ENCODE measurements around the gene SEMG2. TPM values are rescaled to one million over a fixed set of nuclear protein-coding genes. Genes with fewer than 3 reads are reported as not detected.

Gene SEMG2
- total and polyA plus RNA-seq, 9 of the 15 experiments (the other 6 are each of a cell fraction or from before 2014, with no cell fraction given): not detected

DNA sequence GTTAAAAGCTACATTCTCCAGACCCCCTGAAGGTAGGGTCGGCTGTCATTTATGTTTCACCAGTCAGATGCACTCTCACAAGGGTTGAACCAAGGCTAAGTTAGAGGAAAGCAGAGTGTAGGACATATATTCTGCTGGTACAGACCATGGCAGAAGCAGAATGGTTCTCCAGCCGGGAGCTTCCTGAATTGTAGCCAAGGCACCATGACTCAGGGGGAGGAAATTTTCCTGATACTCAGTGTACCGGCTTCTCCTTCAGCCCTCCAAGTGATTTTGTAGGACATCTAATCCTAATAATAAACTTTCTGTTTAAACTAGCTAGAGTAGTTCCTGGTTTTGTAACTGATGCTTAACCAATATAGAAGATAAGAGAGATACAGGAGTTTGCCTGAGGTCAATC, 47.4 kb downstream of the SEMG2 start:
- FAIRE-seq (no peak), ATAC-seq (no peak), DNase-seq (ENCODE audit: extremely low read depth in 1 of 4, low spot score in 3 of 4) (no peak)
- Histone ChIP-seq H3K4me1 (replicated peaks in 1 of 2; ENCODE audit: control insufficient read depth in 2 of 2, insufficient read depth in 2 of 2, low read length in 2 of 2) (no peaks in the 10 kb centered on the region), H3K36me3 (ENCODE audit: control insufficient read depth, insufficient read depth, low read length) (no peaks in the 10 kb centered on the region), H3K4me3 (no peak overlapping the region), H3K27me3 (ENCODE audit: control insufficient read depth in 2 of 2, insufficient read depth in 2 of 2, low read length in 2 of 2) (peaks cover 6% of the 10 kb centered on the region in 2 experiments), H3K9me1 (ENCODE audit: control insufficient read depth, insufficient read depth, low read length) (no peaks in the 10 kb centered on the region), H3K9me3 (replicated peaks; ENCODE audit: control insufficient read depth, insufficient read depth, low read depth, low read length) (no peaks in the 10 kb centered on the region), H3K27ac (ENCODE audit: extremely low read depth, low read depth, low read length) (no peak overlapping the region), H3K4me2 (ENCODE audit: insufficient read depth, low read length) (no peak overlapping the region), H4K20me1 (replicated peaks; ENCODE audit: control insufficient read depth, insufficient read depth, low read length) (no peaks in the 10 kb centered on the region; the same call in 1 of the 2 replicates), H3K79me2 (ENCODE audit: control insufficient read depth, insufficient read depth, low read length) (no peaks in the 10 kb centered on the region), H3K9ac (ENCODE audit: insufficient read depth in 1 of 2, low read depth in 2 of 2, low read length in 2 of 2) (no peak overlapping the region), H2AFZ (ENCODE audit: low read depth, low read length) (no peak overlapping the region)
- no TSS peak for BruUV-seq (replicated peaks)
- POLR2A ChIA-PET: interaction anchor here (0.6 to 1.3 kb wide), 4 partner anchors 10 to 167 kb away, joined by 3 to 4 read pairs (median 3); no protein-coding TSS in a partner anchor
- in situ Hi-C loops (cut with MboI) (no loop called here), intact Hi-C loops (cut with micrococcal nuclease) (no loop called here)
- 2% methylated on average over 3 of the region's 3 CpGs for WGBS (ENCODE audit: insufficient coverage, low coverage, missing lambda C conversion rate)
- CTCF ChIA-PET (ENCODE audit: low intra/inter-chr PET ratio): no interaction called here
- no peak for TF ChIP-seq ZNF644 (tag; IDR thresholded peaks at IDR 0.05; ENCODE audit: low read depth)
- no peak for TF ChIP-seq MIER1 (IDR thresholded peaks at IDR 0.05; ENCODE audit: low read depth)
- no peak for TF ChIP-seq CC2D1A (IDR thresholded peaks at IDR 0.05)
- TF ChIP-seq, protein P1, sequence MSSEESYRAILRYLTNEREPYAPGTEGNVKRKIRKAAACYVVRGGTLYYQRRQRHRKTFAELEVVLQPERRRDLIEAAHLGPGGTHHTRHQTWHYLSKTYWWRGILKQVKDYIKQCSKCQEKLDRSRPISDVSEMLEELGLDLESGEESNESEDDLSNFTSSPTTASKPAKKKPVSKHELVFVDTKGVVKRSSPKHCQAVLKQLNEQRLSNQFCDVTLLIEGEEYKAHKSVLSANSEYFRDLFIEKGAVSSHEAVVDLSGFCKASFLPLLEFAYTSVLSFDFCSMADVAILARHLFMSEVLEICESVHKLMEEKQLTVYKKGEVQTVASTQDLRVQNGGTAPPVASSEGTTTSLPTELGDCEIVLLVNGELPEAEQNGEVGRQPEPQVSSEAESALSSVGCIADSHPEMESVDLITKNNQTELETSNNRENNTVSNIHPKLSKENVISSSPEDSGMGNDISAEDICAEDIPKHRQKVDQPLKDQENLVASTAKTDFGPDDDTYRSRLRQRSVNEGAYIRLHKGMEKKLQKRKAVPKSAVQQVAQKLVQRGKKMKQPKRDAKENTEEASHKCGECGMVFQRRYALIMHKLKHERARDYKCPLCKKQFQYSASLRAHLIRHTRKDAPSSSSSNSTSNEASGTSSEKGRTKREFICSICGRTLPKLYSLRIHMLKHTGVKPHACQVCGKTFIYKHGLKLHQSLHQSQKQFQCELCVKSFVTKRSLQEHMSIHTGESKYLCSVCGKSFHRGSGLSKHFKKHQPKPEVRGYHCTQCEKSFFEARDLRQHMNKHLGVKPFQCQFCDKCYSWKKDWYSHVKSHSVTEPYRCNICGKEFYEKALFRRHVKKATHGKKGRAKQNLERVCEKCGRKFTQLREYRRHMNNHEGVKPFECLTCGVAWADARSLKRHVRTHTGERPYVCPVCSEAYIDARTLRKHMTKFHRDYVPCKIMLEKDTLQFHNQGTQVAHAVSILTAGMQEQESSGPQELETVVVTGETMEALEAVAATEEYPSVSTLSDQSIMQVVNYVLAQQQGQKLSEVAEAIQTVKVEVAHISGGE (CRISPR knock-in tag; IDR thresholded peaks at IDR 0.05): no peak
- TF ChIP-seq OTX1 (CRISPR knock-in tag; IDR thresholded peaks at IDR 0.05): no peak
- no peak for TF ChIP-seq KLF16 (IDR thresholded peaks at IDR 0.05)
- TF ChIP-seq, protein P2, sequence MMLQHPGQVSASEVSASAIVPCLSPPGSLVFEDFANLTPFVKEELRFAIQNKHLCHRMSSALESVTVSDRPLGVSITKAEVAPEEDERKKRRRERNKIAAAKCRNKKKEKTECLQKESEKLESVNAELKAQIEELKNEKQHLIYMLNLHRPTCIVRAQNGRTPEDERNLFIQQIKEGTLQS (IDR thresholded peaks at IDR 0.05): no peak
- TF ChIP-seq, protein P2 (CRISPR knock-in tag; conservative IDR thresholded peaks at IDR 0.05): no peak
- TF ChIP-seq TAF1 (IDR thresholded peaks at IDR 0.05; ENCODE audit: control insufficient read depth, extremely low read depth, insufficient read depth, low read length, severe bottlenecking): no peak
- TF ChIP-seq NCOA2 (IDR thresholded peaks at IDR 0.05; ENCODE audit: partially characterized antibody in 2 of 2): no peak
- no peak for TF ChIP-seq TOE1 (IDR thresholded peaks at IDR 0.05; ENCODE audit: borderline replicate concordance)
- no peak for TF ChIP-seq TOE1 (CRISPR knock-in tag; IDR thresholded peaks at IDR 0.05; ENCODE audit: borderline replicate concordance, low read depth)
- TF ChIP-seq, protein P3, sequence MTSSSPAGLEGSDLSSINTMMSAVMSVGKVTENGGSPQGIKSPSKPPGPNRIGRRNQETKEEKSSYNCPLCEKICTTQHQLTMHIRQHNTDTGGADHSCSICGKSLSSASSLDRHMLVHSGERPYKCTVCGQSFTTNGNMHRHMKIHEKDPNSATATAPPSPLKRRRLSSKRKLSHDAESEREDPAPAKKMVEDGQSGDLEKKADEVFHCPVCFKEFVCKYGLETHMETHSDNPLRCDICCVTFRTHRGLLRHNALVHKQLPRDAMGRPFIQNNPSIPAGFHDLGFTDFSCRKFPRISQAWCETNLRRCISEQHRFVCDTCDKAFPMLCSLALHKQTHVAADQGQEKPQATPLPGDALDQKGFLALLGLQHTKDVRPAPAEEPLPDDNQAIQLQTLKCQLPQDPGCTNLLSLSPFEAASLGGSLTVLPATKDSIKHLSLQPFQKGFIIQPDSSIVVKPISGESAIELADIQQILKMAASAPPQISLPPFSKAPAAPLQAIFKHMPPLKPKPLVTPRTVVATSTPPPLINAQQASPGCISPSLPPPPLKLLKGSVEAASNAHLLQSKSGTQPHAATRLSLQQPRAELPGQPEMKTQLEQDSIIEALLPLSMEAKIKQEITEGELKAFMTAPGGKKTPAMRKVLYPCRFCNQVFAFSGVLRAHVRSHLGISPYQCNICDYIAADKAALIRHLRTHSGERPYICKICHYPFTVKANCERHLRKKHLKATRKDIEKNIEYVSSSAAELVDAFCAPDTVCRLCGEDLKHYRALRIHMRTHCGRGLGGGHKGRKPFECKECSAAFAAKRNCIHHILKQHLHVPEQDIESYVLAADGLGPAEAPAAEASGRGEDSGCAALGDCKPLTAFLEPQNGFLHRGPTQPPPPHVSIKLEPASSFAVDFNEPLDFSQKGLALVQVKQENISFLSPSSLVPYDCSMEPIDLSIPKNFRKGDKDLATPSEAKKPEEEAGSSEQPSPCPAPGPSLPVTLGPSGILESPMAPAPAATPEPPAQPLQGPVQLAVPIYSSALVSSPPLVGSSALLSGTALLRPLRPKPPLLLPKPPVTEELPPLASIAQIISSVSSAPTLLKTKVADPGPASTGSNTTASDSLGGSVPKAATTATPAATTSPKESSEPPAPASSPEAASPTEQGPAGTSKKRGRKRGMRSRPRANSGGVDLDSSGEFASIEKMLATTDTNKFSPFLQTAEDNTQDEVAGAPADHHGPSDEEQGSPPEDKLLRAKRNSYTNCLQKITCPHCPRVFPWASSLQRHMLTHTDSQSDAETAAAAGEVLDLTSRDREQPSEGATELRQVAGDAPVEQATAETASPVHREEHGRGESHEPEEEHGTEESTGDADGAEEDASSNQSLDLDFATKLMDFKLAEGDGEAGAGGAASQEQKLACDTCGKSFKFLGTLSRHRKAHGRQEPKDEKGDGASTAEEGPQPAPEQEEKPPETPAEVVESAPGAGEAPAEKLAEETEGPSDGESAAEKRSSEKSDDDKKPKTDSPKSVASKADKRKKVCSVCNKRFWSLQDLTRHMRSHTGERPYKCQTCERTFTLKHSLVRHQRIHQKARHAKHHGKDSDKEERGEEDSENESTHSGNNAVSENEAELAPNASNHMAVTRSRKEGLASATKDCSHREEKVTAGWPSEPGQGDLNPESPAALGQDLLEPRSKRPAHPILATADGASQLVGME (CRISPR knock-in tag; IDR thresholded peaks at IDR 0.05): no peak
